ENCODE measurements around the gene UBASH3A. TPM values are rescaled to one million over a fixed set of nuclear protein-coding genes. Genes with fewer than 3 reads are reported as not detected.
A peak's percentile ranks its signal among the peaks of the same experiment; 100 is the strongest.

Gene UBASH3A
- total RNA-seq, 1 donor from 2014 or later = not detected

GRCh38 chr21:42495765-42496119 lies 92.0 kb downstream of the UBASH3A start:
- H3K4me3 Mint-ChIP-seq = peak overlapping the region; percentile 86
- no peak overlapping the region for H3K27ac ChIP-seq
- peaks cover 21% of the 10 kb centered on the region for H3K4me1 ChIP-seq
- peaks cover 32% of the 10 kb centered on the region for H3K4me1 Mint-ChIP-seq
- peak overlapping the region; percentile 40 for H3K4me3 ChIP-seq
- H3K27me3 ChIP-seq = peaks cover 11% of the 10 kb centered on the region
- H3K27ac Mint-ChIP-seq = peak overlapping the region; percentile 31
- no peaks in the 10 kb centered on the region for H3K79me2 ChIP-seq (ENCODE audit: low read depth)
- peaks cover 16% of the 10 kb centered on the region for H3F3A ChIP-seq (ENCODE audit: low read depth)
- no peaks in the 10 kb centered on the region for H3K9me3 ChIP-seq (ENCODE audit: low read depth)
- H4K20me1 ChIP-seq (ENCODE audit: low read depth) = no peaks in the 10 kb centered on the region
- H3K9ac ChIP-seq = no peak overlapping the region
- H3K27me3 Mint-ChIP-seq (ENCODE audit: insufficient read depth, low read depth) = peaks cover 4% of the 10 kb centered on the region
- no peak for DNase-seq (ENCODE audit: low spot score)
- no peaks in the 10 kb centered on the region for H3K36me3 ChIP-seq
- no peaks in the 10 kb centered on the region for H3K9me3 Mint-ChIP-seq
- H3K4me2 ChIP-seq = peak overlapping the region; percentile 68
- no peaks in the 10 kb centered on the region for H3K36me3 Mint-ChIP-seq
- TF ChIP-seq CTCF (IDR thresholded peaks at IDR 0.05) = no peak
- TF ChIP-seq EZH2phosphoT487 (IDR thresholded peaks at IDR 0.05) = no peak
- TF ChIP-seq EZH2 (IDR thresholded peaks at IDR 0.05) = no peak
- H2AFZ ChIP-seq (replicated peaks) = peak overlapping the region; percentile 10

- Histone ChIP-seq H3F3A (ENCODE audit: low read depth) (peaks cover 16% of the 10 kb centered on the region), H3K4me3 (peak within 1 kb of the TSS; percentile 63), H3K4me2 (peak within 1 kb of the TSS; percentile 85), H3K27ac (peak within 1 kb of the TSS; percentile 26), H4K20me1 (ENCODE audit: low read depth) (no peaks in the 10 kb centered on the region), H3K9ac (peak within 1 kb of the TSS; percentile 39), H3K4me1 (peaks cover 21% of the 10 kb centered on the region), H2AFZ (replicated peaks) (peak within 1 kb of the TSS; percentile 78), H3K36me3 (no peaks in the 10 kb centered on the region), H3K79me2 (ENCODE audit: low read depth) (no peaks in the 10 kb centered on the region), H3K27me3 (peaks cover 11% of the 10 kb centered on the region), H3K9me3 (ENCODE audit: low read depth) (no peaks in the 10 kb centered on the region)
- Mint-ChIP-seq H3K9me3 (no peaks in the 10 kb centered on the region), H3K4me3 (peak within 1 kb of the TSS; percentile 86), H3K4me1 (peaks cover 32% of the 10 kb centered on the region), H3K27me3 (ENCODE audit: insufficient read depth, low read depth) (peaks cover 4% of the 10 kb centered on the region), H3K36me3 (no peaks in the 10 kb centered on the region), H3K27ac (peak within 1 kb of the TSS; percentile 31)
- TF ChIP-seq EZH2 (IDR thresholded peaks at IDR 0.05) (no peak), EZH2phosphoT487 (IDR thresholded peaks at IDR 0.05) (no peak), CTCF (IDR thresholded peaks at IDR 0.05) (no peak)
- peak; percentile 99 for DNase-seq (ENCODE audit: low spot score)
Observed at GRCh38 chr21:42496120-42496838, 92.6 kb downstream of the UBASH3A start, which contains the start of gene RSPH1. TSS of gene RSPH1 (minus strand) at chr21:42496224. CDS start at chr21:42496186, 38 bp downstream.

- no peaks in the 10 kb centered on the region for H3K9me3 Mint-ChIP-seq
- DNase-seq (ENCODE audit: low spot score) = peak; percentile 60
Observed at GRCh38 chr21:42496839-42497202, 93.1 kb downstream of the UBASH3A start.

More at GRCh38 chr21:42496839-42497202, 93.1 kb downstream of the UBASH3A start:
- Mint-ChIP-seq H3K27ac (peak overlapping the region; percentile 22), H3K4me3 (peak overlapping the region; percentile 86), H3K4me1 (peaks cover 32% of the 10 kb centered on the region), H3K27me3 (ENCODE audit: insufficient read depth, low read depth) (peaks cover 4% of the 10 kb centered on the region), H3K36me3 (no peaks in the 10 kb centered on the region)
- peaks cover 16% of the 10 kb centered on the region for H3F3A ChIP-seq (ENCODE audit: low read depth)
- H3K27me3 ChIP-seq = peaks cover 11% of the 10 kb centered on the region
- peak overlapping the region; percentile 39 for H3K9ac ChIP-seq
- no peak for TF ChIP-seq CTCF (IDR thresholded peaks at IDR 0.05)
- TF ChIP-seq EZH2phosphoT487 (IDR thresholded peaks at IDR 0.05) = no peak
- TF ChIP-seq EZH2 (IDR thresholded peaks at IDR 0.05) = peak; percentile 29
- H3K4me2 ChIP-seq = peak overlapping the region; percentile 85
- peak overlapping the region; percentile 63 for H3K4me3 ChIP-seq
- peak overlapping the region; percentile 26 for H3K27ac ChIP-seq
- peaks cover 21% of the 10 kb centered on the region for H3K4me1 ChIP-seq
- no peaks in the 10 kb centered on the region for H3K36me3 ChIP-seq
- H3K79me2 ChIP-seq (ENCODE audit: low read depth) = no peaks in the 10 kb centered on the region
- H4K20me1 ChIP-seq (ENCODE audit: low read depth) = no peaks in the 10 kb centered on the region
- H2AFZ ChIP-seq (replicated peaks) = peak overlapping the region; percentile 78
- H3K9me3 ChIP-seq (ENCODE audit: low read depth) = no peaks in the 10 kb centered on the region

Small RNAs within 50 kb of the gene (small RNA-seq; reads per million reads assigned to genes)
- gene RNU6-1149P = not detected

Other genes with a start within 250 kb of the UBASH3A start
- 1.9 and 2.0 TPM in 2 replicates for gene ABCG1, start 184.8 kb upstream of the UBASH3A start, total RNA-seq (ENCODE audit: low replicate concordance)
- 0.12 TPM in 1 of 2 replicates, not detected in the other for gene TFF3, start 88.5 kb upstream of the UBASH3A start, total RNA-seq (ENCODE audit: low replicate concordance)
- gene TFF2, start 52.9 kb upstream of the UBASH3A start, total RNA-seq (ENCODE audit: low replicate concordance) = not detected in 2 replicates
- not detected in 2 replicates for gene TFF1, start 37.4 kb upstream of the UBASH3A start, total RNA-seq (ENCODE audit: low replicate concordance)
- gene TMPRSS3, start 7.8 kb upstream of the UBASH3A start, total RNA-seq (ENCODE audit: low replicate concordance) = not detected in 2 replicates
- 0.04 and 0.34 TPM in 2 replicates for gene RSPH1, start 92.3 kb downstream of the UBASH3A start, total RNA-seq (ENCODE audit: low replicate concordance)
- gene SLC37A1, start 110.0 kb downstream of the UBASH3A start, total RNA-seq (ENCODE audit: low replicate concordance) = 1.2 and 6.1 TPM in 2 replicates
- gene PDE9A, start 249.7 kb downstream of the UBASH3A start, total RNA-seq (ENCODE audit: low replicate concordance) = 40.2 and 41.0 TPM in 2 replicates